Activated CD4-positive, CD25-positive, alpha-beta regulatory T cell treated with anti-CD3 and anti-CD28 coated beads, Interleukin-2, amount 50 U/mL, for 72 hours (primary cell): Measurements from ENCODE around the gene TSPAN5.

Experiments
- DNase-seq: peaks from one replicate; pipeline ENCODE4 v3.0.0; 2021

Gene TSPAN5

GRCh38 chr4:98434816-98435215 is 223.6 kb downstream of the TSPAN5 start:
- no peak for DNase-seq

DNA sequence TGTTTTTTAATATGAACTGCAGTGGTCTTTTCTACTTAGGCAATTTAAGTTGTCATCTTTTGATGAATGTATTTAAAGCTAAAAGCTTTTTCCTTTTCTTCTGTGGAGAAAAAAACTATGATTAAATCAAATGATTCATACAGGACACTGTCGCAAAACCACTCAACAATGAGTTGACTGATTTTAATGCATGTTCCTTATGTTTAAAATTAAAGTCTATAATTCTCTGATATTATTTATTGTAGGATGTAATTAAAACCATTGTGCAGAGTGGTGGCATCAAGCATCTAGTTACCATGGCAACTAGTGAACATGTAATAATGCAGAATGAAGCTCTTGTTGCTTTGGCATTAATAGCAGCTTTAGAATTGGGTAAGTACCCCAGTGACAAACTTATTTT is 224.7 kb downstream of the TSPAN5 start:
- no peak for DNase-seq

DNA sequence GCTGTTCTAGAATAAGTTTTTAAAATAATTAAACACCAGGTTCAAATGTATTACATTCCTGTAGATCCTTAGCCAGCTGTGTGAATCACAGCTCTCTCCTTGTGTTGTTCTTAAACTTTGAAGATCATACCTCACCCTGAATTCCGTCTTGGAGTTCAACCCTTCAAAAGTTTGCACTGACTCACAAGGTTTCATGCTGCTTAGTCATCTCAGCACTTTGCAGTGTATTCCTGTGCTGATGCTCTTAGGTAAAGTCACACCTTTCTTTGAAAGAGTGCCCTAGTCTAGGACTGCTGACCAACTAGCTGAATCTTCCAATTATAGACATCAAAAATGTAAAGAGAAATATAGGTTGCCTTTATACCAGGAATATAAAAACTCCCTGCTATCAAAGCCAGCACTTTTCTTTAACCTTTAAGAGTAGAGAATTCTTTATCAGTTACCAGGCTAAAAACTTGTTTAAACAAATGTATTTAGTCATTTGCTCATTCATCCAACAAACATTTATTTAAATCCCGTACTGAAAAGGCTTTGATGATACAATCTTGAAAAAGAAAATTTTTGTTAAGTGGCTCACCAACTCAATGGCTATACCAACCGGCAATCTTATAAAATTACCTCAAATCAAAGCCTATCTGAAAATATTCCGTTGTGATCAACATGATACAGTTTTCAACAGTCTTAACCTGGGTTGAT is 227.6 kb downstream of the TSPAN5 start:
- DNase-seq = no peak

DNA sequence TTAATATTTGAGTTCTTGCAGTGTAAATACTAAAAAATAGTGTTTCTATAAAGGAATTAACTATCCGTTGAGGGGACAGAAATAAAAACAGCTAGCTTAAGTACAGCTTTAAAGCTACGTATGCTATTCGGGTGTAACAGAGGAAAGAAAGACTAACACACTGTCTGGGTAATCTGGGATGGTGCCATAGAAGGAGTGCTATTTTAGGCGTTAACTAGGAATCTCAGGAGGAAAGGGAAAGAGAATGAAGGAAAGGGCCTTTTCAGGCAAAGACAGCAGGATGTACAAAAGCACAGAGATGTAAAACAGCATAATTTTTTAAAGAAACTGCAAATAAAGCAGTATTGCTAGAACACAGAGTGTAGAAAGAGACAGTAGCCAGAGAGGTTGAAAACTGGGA is 235.4 kb downstream of the TSPAN5 start:
- DNase-seq = no peak

GRCh38 chr4:98421111-98421510 is 237.3 kb downstream of the TSPAN5 start:
- DNase-seq = no peak
